Smooth muscle cell of trachea (primary cell): ENCODE measurements around the gene ZAP70. TPM values are rescaled to one million over a fixed set of nuclear protein-coding genes. Genes with fewer than 3 reads are reported as not detected.

Source experiments
- total RNA-seq: library from RNA; depleted of rRNA; stranded (reverse); fragments of >200 nt; gene quantifications from 2 replicates; pipeline ENCODE4 v1.2.1, GENCODE V29; 2014

Gene ZAP70
- not detected in 2 replicates for total RNA-seq

GRCh38 chr2:97713296-97714083, at the start of gene ZAP70:
Gene ZAP70, plus strand, starts transcription at chr2:97713576. Its CDS starts 10,461 bp downstream, at chr2:97724037.

GRCh38 chr2:97663962-97664635, 49.3 kb upstream of the ZAP70 start, which contains the start of gene ACTR1B:
Gene ACTR1B, minus strand, starts transcription at chr2:97664044. Its CDS starts 154 bp downstream, at chr2:97663890.

GRCh38 chr2:97669448-97669847, 43.9 kb upstream of the ZAP70 start, which contains the start of gene C2orf92:
Gene C2orf92, plus strand, starts transcription at chr2:97669713. Its CDS starts 76 bp downstream, at chr2:97669789.

Other genes starting within 250 kb of the ZAP70 start
- 21.2 and 35.5 TPM in 2 replicates for gene ANKRD36B, start 123.7 kb upstream of the ZAP70 start, total RNA-seq
- gene COX5B, start 67.5 kb upstream of the ZAP70 start, total RNA-seq = 272 and 327 TPM in 2 replicates
- 62.2 and 69.4 TPM in 2 replicates for gene ACTR1B, start 49.5 kb upstream of the ZAP70 start, total RNA-seq
- gene C2orf92, start 43.9 kb upstream of the ZAP70 start, total RNA-seq = 1.3 and 1.7 TPM in 2 replicates